Measurements from ENCODE around the gene FAM222A. TPM values are rescaled to one million over a fixed set of nuclear protein-coding genes. Genes with fewer than 3 reads are reported as not detected.

Gene FAM222A
- total RNA-seq, 1 experiment from 2014 or later = 18.0 TPM

GRCh38 chr12:109701064-109701463 lies 12.6 kb upstream of the FAM222A start:
- ChIA-PET POLR2A (no interaction called here), CTCF (no interaction called here)
- Histone ChIP-seq H3K4me1 (peaks cover 23% of the 10 kb centered on the region), H3K36me3 (ENCODE audit: control insufficient read depth, insufficient read depth, low read length) (no peaks in the 10 kb centered on the region), H3K9me3 (no peaks in the 10 kb centered on the region), H3K27me3 (replicated peaks; ENCODE audit: control insufficient read depth, insufficient read depth, low read length) (no peaks in the 10 kb centered on the region), H3K4me3 (ENCODE audit: low read depth, low read length) (no peak overlapping the region)
- Mint-ChIP-seq H3K9me3 (ENCODE audit: unreplicated experiment) (no peaks in the 10 kb centered on the region), H3K27ac (ENCODE audit: unreplicated experiment) (no peak overlapping the region), H3K27me3 (ENCODE audit: insufficient read depth, unreplicated experiment) (no peaks in the 10 kb centered on the region), H3K36me3 (ENCODE audit: insufficient read depth, unreplicated experiment) (peaks cover 7% of the 10 kb centered on the region), H3K4me3 (ENCODE audit: unreplicated experiment) (no peak overlapping the region), H3K4me1 (ENCODE audit: low read depth, unreplicated experiment) (peaks cover 17% of the 10 kb centered on the region)
- no peak for DNase-seq
- no peak for TF ChIP-seq CTCF (IDR thresholded peaks at IDR 0.05; ENCODE audit: insufficient read depth in 1 of 2, low read depth in 1 of 2, low read length in 1 of 2, severe bottlenecking in 1 of 2, unreplicated experiment in 1 of 2)
- intact Hi-C loops (cut with micrococcal nuclease; ENCODE audit: unreplicated experiment) = no loop called here
- no TSS peak for BruUV-seq (replicated peaks)

- no peak for DNase-seq
- BruUV-seq (replicated peaks) = no TSS peak
- CTCF ChIA-PET = interaction anchor here (0.9 kb wide), 1 partner anchor 10 kb away, joined by 4 read pairs; no protein-coding TSS in a partner anchor
- no peak for TF ChIP-seq CTCF (IDR thresholded peaks at IDR 0.05; ENCODE audit: insufficient read depth in 1 of 2, low read depth in 1 of 2, low read length in 1 of 2, severe bottlenecking in 1 of 2, unreplicated experiment in 1 of 2)
- no peak overlapping the region for H3K4me3 Mint-ChIP-seq (ENCODE audit: unreplicated experiment)
- H3K4me1 Mint-ChIP-seq (ENCODE audit: low read depth, unreplicated experiment) = peaks cover 5% of the 10 kb centered on the region
- H3K27me3 Mint-ChIP-seq (ENCODE audit: insufficient read depth, unreplicated experiment) = no peaks in the 10 kb centered on the region
- H3K4me3 ChIP-seq (ENCODE audit: low read depth, low read length) = no peak overlapping the region
- POLR2A ChIA-PET = no interaction called here
- H3K36me3 Mint-ChIP-seq (ENCODE audit: insufficient read depth, unreplicated experiment) = no peaks in the 10 kb centered on the region
- intact Hi-C loops (cut with micrococcal nuclease; ENCODE audit: unreplicated experiment) = no loop called here
- H3K27me3 ChIP-seq (replicated peaks; ENCODE audit: control insufficient read depth, insufficient read depth, low read length) = no peaks in the 10 kb centered on the region
- H3K4me1 ChIP-seq = peaks cover 21% of the 10 kb centered on the region
- no peaks in the 10 kb centered on the region for H3K9me3 Mint-ChIP-seq (ENCODE audit: unreplicated experiment)
- no peak overlapping the region for H3K27ac Mint-ChIP-seq (ENCODE audit: unreplicated experiment)
- H3K9me3 ChIP-seq = no peaks in the 10 kb centered on the region
- H3K36me3 ChIP-seq (ENCODE audit: control insufficient read depth, insufficient read depth, low read length) = no peaks in the 10 kb centered on the region
Observed at GRCh38 chr12:109702111-109702841, 11.3 kb upstream of the FAM222A start.

GRCh38 chr12:109703684-109704083 lies 9.9 kb upstream of the FAM222A start:
- intact Hi-C loops (cut with micrococcal nuclease; ENCODE audit: unreplicated experiment) = no loop called here
- peaks cover 11% of the 10 kb centered on the region for H3K4me1 ChIP-seq

More at GRCh38 chr12:109703684-109704083, 9.9 kb upstream of the FAM222A start:
- no peak for TF ChIP-seq CTCF (IDR thresholded peaks at IDR 0.05; ENCODE audit: insufficient read depth in 1 of 2, low read depth in 1 of 2, low read length in 1 of 2, severe bottlenecking in 1 of 2, unreplicated experiment in 1 of 2)
- H3K36me3 ChIP-seq (ENCODE audit: control insufficient read depth, insufficient read depth, low read length) = no peaks in the 10 kb centered on the region
- H3K9me3 Mint-ChIP-seq (ENCODE audit: unreplicated experiment) = no peaks in the 10 kb centered on the region
- no peak overlapping the region for H3K4me3 ChIP-seq (ENCODE audit: low read depth, low read length)
- DNase-seq = no peak
- BruUV-seq (replicated peaks) = no TSS peak
- POLR2A ChIA-PET = no interaction called here
- no peak overlapping the region for H3K27ac Mint-ChIP-seq (ENCODE audit: unreplicated experiment)
- H3K27me3 ChIP-seq (replicated peaks; ENCODE audit: control insufficient read depth, insufficient read depth, low read length) = no peaks in the 10 kb centered on the region
- H3K9me3 ChIP-seq = no peaks in the 10 kb centered on the region
- H3K4me3 Mint-ChIP-seq (ENCODE audit: unreplicated experiment) = no peak overlapping the region
- CTCF ChIA-PET = no interaction called here
- peaks cover 5% of the 10 kb centered on the region for H3K4me1 Mint-ChIP-seq (ENCODE audit: low read depth, unreplicated experiment)
- H3K36me3 Mint-ChIP-seq (ENCODE audit: insufficient read depth, unreplicated experiment) = no peaks in the 10 kb centered on the region
- H3K27me3 Mint-ChIP-seq (ENCODE audit: insufficient read depth, unreplicated experiment) = no peaks in the 10 kb centered on the region

Data from Caco-2 (cell line).